SK-N-SH (cell line): ENCODE data around the gene TPST2. TPM values are rescaled to one million over a fixed set of nuclear protein-coding genes. Genes with fewer than 3 reads are reported as not detected.

Experiments used
- CTCF ChIA-PET: fragments of 300-600, 350-600 bp; formaldehyde crosslinking; extraction: SDS; loops from one replicate; lab custom pipeline; 2021; lab: Yijun Ruan, JAX
- POLR2A ChIA-PET: fragments of 350-600 bp; sonication (Branson Sonifier 250); formaldehyde crosslinking; extraction: SDS; loops from one replicate; lab custom pipeline; 2020; ENCODE audit warnings: antibody characterized with exemption, inconsistent platforms; lab: Yijun Ruan, JAX
- DNase-seq: peaks from one replicate; pipeline ENCODE4 v3.0.0; 2012
- H2AFZ ChIP-seq: fragments of 200-600 bp; sonication (generic); 2 replicates; pipeline ENCODE4 v1.8.1; 2016; ENCODE audit warnings: antibody characterized with exemption, mild to moderate bottlenecking, low read depth
- H3F3A ChIP-seq: fragments of 200-600 bp; sonication (generic); replicated peaks from 2 replicates; pipeline ENCODE3; 2016; ENCODE audit warnings: antibody characterized with exemption, mild to moderate bottlenecking; ENCODE audit not compliant: insufficient read depth
- H3K27ac ChIP-seq, 2 experiments: fragments of 200-500 bp in 1 of 2; fragments of 200-600 bp in 1 of 2; sonication (Bioruptor generic) in 1 of 2; sonication (generic), shearing (Covaris generic) in 1 of 2; 2 replicates each; pipeline versions ENCODE4 v1.5.1 to v1.6.1; 2014 to 2016; ENCODE audit warnings: low read depth in 2 of 2, inconsistent platforms in 1 of 2, low read length in 1 of 2, mild to moderate bottlenecking in 1 of 2, mixed read lengths in 1 of 2
- H3K27me3 ChIP-seq: fragments of 200-600 bp; sonication (generic), shearing (Covaris generic); 2 replicates; pipeline ENCODE4 v1.6.1; 2016; ENCODE audit warnings: mixed run types; ENCODE audit not compliant: insufficient read depth
- H3K36me3 ChIP-seq, 2 experiments: fragments of 200-500 bp in 1 of 2; fragments of 200-600 bp in 1 of 2; sonication (Bioruptor generic) in 1 of 2; sonication (generic) in 1 of 2; replicated peaks in 1 of 2; 2 replicates each; pipeline versions ENCODE3 to v1.5.1; 2014 to 2016; ENCODE audit warnings: low read length in 1 of 2, mild to moderate bottlenecking in 1 of 2; ENCODE audit not compliant: insufficient read depth in 2 of 2, control insufficient read depth in 1 of 2
- H3K4me1 ChIP-seq, 2 experiments: fragments of 200-500 bp in 1 of 2; fragments of 200-600 bp in 1 of 2; sonication (Bioruptor generic) in 1 of 2; sonication (generic), shearing (Covaris generic) in 1 of 2; 2 replicates each; pipeline versions ENCODE4 v1.5.1 to v1.6.1; 2014 to 2016; ENCODE audit warnings: low read depth in 1 of 2, low read length in 1 of 2, mixed run types in 1 of 2; ENCODE audit not compliant: insufficient read depth in 2 of 2, control insufficient read depth in 1 of 2
- H3K4me2 ChIP-seq: fragments of 200-600 bp; sonication (generic), shearing (Covaris generic); 2 replicates; pipeline ENCODE4 v1.6.1; 2017; ENCODE audit warnings: mixed run types
- H3K4me3 ChIP-seq, 2 experiments: fragments of 200-500 bp in 1 of 2; fragments of 200-600 bp in 1 of 2; sonication (Bioruptor generic) in 1 of 2; sonication (generic), shearing (Covaris generic) in 1 of 2; 2 replicates each; pipeline versions ENCODE4 v1.5.1 to v1.8.1; 2014 to 2016; ENCODE audit warnings: low read depth in 2 of 2, inconsistent platforms in 1 of 2, low read length in 1 of 2, mild to moderate bottlenecking in 1 of 2, mixed read lengths in 1 of 2, moderate library complexity in 1 of 2
- H3K79me2 ChIP-seq: fragments of 200-600 bp; sonication (generic); 2 replicates; pipeline ENCODE4 v1.8.1; 2017; ENCODE audit warnings: mild to moderate bottlenecking; ENCODE audit not compliant: insufficient read depth
- H3K9ac ChIP-seq: fragments of 200-600 bp; sonication (generic); 2 replicates; pipeline ENCODE4 v1.6.1; 2017; ENCODE audit warnings: mixed run types
- H3K9me2 ChIP-seq: fragments of 200-600 bp; sonication (generic); 2 replicates; pipeline ENCODE4 v1.6.1; 2017; ENCODE audit warnings: mixed run types
- H3K9me3 ChIP-seq: fragments of 200-600 bp; sonication (generic); 2 replicates; pipeline ENCODE4 v1.6.1; 2017; ENCODE audit warnings: mixed run types, mild to moderate bottlenecking, moderate library complexity
- H4K20me1 ChIP-seq: fragments of 200-600 bp; sonication (generic); 2 replicates; pipeline ENCODE4 v1.6.1; 2017; ENCODE audit warnings: mild to moderate bottlenecking, mixed run types; ENCODE audit not compliant: insufficient read depth
- CTCF ChIP-seq: fragments of 200-600 bp; sonication (generic); IDR thresholded peaks from 2 replicates; pipeline ENCODE4 v1.6.1; 2017; ENCODE audit warnings: antibody characterized with exemption, mild to moderate bottlenecking, moderate library complexity
- ELF1 ChIP-seq: IDR thresholded peaks from 2 replicates; pipeline ENCODE4 v1.4.0; 2012
- EP300 ChIP-seq, 2 experiments: IDR thresholded peaks; 2 replicates each; pipeline versions ENCODE4 v1.4.0 to v1.6.1; 2012; ENCODE audit warnings: borderline replicate concordance in 1 of 2, low read depth in 1 of 2, low read length in 1 of 2
- EZH2phosphoT487 ChIP-seq: fragments of 200-600 bp; sonication (generic); IDR thresholded peaks from 2 replicates; pipeline ENCODE4 v1.6.1; 2017; ENCODE audit warnings: low read depth, mixed run types, mild to moderate bottlenecking, antibody characterized with exemption, moderate library complexity, borderline replicate concordance
- FOXJ3 ChIP-seq: sonication (generic); formaldehyde crosslinking; IDR thresholded peaks from 2 replicates; pipeline ENCODE4 v1.5.1; 2020; ENCODE audit warnings: mild to moderate bottlenecking, missing genetic modification reagents
- GATA2 ChIP-seq: sonication (generic); formaldehyde crosslinking; IDR thresholded peaks from 2 replicates; pipeline ENCODE4 v1.5.0; 2020; ENCODE audit warnings: mild to moderate bottlenecking, missing genetic modification reagents
- JUND ChIP-seq: IDR thresholded peaks from 2 replicates; pipeline ENCODE4 v1.4.0; 2012
- MEF2A ChIP-seq: IDR thresholded peaks from 2 replicates; pipeline ENCODE4 v1.4.0; 2012; ENCODE audit warnings: low read depth, borderline replicate concordance
- PBX3 ChIP-seq: IDR thresholded peaks from 2 replicates; pipeline ENCODE4; 2012
- POLR2AphosphoS5 ChIP-seq: IDR thresholded peaks from 2 replicates; pipeline ENCODE4 v1.6.1; 2012; ENCODE audit warnings: low read depth, low read length
- RAD21 ChIP-seq: IDR thresholded peaks from 2 replicates; pipeline ENCODE4 v1.6.1; 2012; ENCODE audit warnings: mild to moderate bottlenecking, low read length
- RCOR1 ChIP-seq: fragments of 150-350 bp; IDR thresholded peaks from 2 replicates; pipeline ENCODE4 v1.6.1; 2017; ENCODE audit warnings: antibody characterized with exemption, low read length
- RFX5 ChIP-seq: IDR thresholded peaks from 2 replicates; pipeline ENCODE4 v1.6.1; 2012; ENCODE audit warnings: mild to moderate bottlenecking, improper control_type of control experiment, low read length
- RXRA ChIP-seq: IDR thresholded peaks from 2 replicates; pipeline ENCODE4 v1.4.0; 2012; ENCODE audit warnings: low read depth, mild to moderate bottlenecking, borderline replicate concordance
- SIN3A ChIP-seq: IDR thresholded peaks from 2 replicates; pipeline ENCODE4 v1.6.1; 2012; ENCODE audit warnings: low read depth, mild to moderate bottlenecking, low read length, moderate library complexity, borderline replicate concordance
- TEAD4 ChIP-seq: IDR thresholded peaks from 2 replicates; pipeline ENCODE4 v1.4.0; 2012; ENCODE audit warnings: mild to moderate bottlenecking, borderline replicate concordance; ENCODE audit not compliant: insufficient read depth
- YY1 ChIP-seq: IDR thresholded peaks from 2 replicates; pipeline ENCODE4 v1.4.0; 2012; ENCODE audit warnings: low read depth, mild to moderate bottlenecking
- ZBTB33 ChIP-seq: IDR thresholded peaks from 2 replicates; pipeline ENCODE4 v1.4.0; 2012; ENCODE audit warnings: low read depth, borderline replicate concordance
- WGBS: methylation state at CpG from one replicate; pipeline ENCODE4 v1.1.6; 2017; ENCODE audit warnings: low lambda C conversion rate; 5-methylcytosine and 5-hydroxymethylcytosine counted together
- polyA plus RNA-seq, 3 experiments: library from polyadenylated mRNA; depleted of rRNA; stranded (reverse); fragments of >200 nt; gene quantifications; 2 replicates each; pipeline ENCODE4 v1.2.3, GENCODE V29; 2012
- TF ChIP-seq, protein P1 (sequence below): fragments of 150-350 bp; IDR thresholded peaks from 2 replicates; pipeline ENCODE4 v1.6.1; 2017; ENCODE audit warnings: antibody characterized with exemption, low read length, low read depth, borderline replicate concordance

The TPST2 gene
- polyA plus RNA-seq, 1 of the 3 experiments (the other 2 are of a cell fraction): 58.4 TPM

GRCh38 chr22:26629988-26630761 lies 40.2 kb upstream of the TPST2 start (continued):
- TF ChIP-seq YY1 (no peak), MEF2A (no peak), RXRA (no peak), EZH2phosphoT487 (no peak), EP300 (IDR thresholded peaks at IDR 0.05; ENCODE audit: borderline replicate concordance in 1 of 2, low read depth in 1 of 2, low read length in 1 of 2) (no peak), JUND (no peak), RFX5 (no peak), FOXJ3 (no peak)

DNA sequence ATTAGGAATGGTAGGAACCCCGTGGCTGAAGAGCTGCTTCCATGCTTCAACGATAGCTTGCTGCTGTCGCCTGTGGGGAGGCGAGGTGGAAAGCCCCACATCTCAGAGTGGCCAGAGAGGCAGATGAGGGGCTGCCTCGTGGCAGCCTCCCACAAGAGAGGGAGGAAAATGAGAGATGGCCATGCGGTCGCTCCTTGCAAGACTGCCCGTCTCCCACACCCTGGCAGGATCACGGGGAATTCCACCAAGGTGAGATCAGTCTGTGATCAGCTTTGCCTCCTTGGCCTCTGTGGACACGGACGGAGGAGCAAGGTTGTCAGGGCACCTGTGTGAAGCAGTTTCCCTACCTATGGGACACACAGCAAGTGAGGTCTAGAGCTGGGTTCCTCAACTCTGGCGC lies 34.9 kb upstream of the TPST2 start:
- ChIA-PET POLR2A (no interaction called here), CTCF (interaction anchor here (1.1 kb wide), 1 partner anchor 258 kb away, joined by 3 read pairs; no protein-coding TSS in a partner anchor)
- TF ChIP-seq GATA2 (CRISPR knock-in tag) (no peak), RXRA (no peak), POLR2AphosphoS5 (no peak), TEAD4 (no peak), ZBTB33 (no peak), RCOR1 (no peak), RAD21 (no peak), PBX3 (no peak), SIN3A (no peak), ELF1 (no peak), YY1 (no peak), EZH2phosphoT487 (no peak), CTCF (no peak)
- TF ChIP-seq, protein P1, sequence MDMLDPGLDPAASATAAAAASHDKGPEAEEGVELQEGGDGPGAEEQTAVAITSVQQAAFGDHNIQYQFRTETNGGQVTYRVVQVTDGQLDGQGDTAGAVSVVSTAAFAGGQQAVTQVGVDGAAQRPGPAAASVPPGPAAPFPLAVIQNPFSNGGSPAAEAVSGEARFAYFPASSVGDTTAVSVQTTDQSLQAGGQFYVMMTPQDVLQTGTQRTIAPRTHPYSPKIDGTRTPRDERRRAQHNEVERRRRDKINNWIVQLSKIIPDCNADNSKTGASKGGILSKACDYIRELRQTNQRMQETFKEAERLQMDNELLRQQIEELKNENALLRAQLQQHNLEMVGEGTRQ: no peak
- TF ChIP-seq, all 33 proteins: peak for 0

More for the DNA sequence above, 34.9 kb upstream of the TPST2 start:
- H3K79me2 ChIP-seq: no peaks in the 10 kb centered on the region
- no peak overlapping the region for H3K9ac ChIP-seq
- no peak for DNase-seq
- no peak overlapping the region for H3K4me2 ChIP-seq
- H3K27ac ChIP-seq: no peak overlapping the region
- no peaks in the 10 kb centered on the region for H4K20me1 ChIP-seq
- no peaks in the 10 kb centered on the region for H3K9me3 ChIP-seq
- H2AFZ ChIP-seq: no peak overlapping the region
- H3K27me3 ChIP-seq: no peaks in the 10 kb centered on the region; the same call in 1 of the 2 replicates
- no peaks in the 10 kb centered on the region for H3K36me3 ChIP-seq
- no peaks in the 10 kb centered on the region for H3K4me1 ChIP-seq
- H3F3A ChIP-seq: no peaks in the 10 kb centered on the region
- WGBS: 62% methylated on average over 7 of the region's 12 CpGs
- H3K9me2 ChIP-seq: no peaks in the 10 kb centered on the region
- no peak overlapping the region for H3K4me3 ChIP-seq
